Measurements from ENCODE around the gene ZFAND2A. TPM values are rescaled to one million over a fixed set of nuclear protein-coding genes. Genes with fewer than 3 reads are reported as not detected.

Gene ZFAND2A
- total and polyA plus RNA-seq, 2 of the 8 experiments (the other 6 are each of a cell fraction or from before 2014, with no cell fraction given): 16.6 to 20.3 TPM

DNA sequence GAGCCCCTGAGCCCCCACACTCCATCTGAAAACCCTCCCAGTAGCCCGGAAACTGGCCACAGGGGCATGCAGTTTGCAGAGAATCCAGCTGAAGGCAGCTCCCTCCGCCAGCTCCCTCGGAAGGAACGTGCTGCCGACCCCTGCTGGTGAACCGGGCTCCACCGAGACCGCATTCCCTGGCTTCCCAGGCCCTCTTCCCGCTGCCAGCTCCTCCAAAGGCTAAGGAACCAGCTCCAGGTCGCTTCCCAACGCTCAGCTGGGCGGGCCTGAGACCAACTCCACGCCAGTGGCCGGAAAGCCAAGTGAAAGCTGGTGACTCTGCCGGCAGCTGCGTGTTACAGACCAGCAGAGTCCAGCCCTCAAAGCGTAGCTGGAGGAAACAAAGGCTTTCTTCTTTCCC, 36.3 kb downstream of the ZFAND2A start:
- Histone ChIP-seq H3K23ac (ENCODE audit: insufficient read length) (no peak overlapping the region), H3K4me2 (ENCODE audit: insufficient read depth in 1 of 2, low read depth in 2 of 2, low read length in 2 of 2) (no peak overlapping the region), H2AK5ac (ENCODE audit: low read depth, low read length) (no peak overlapping the region), H3K18ac (ENCODE audit: extremely low read depth, low read length) (no peak overlapping the region), H4K8ac (ENCODE audit: extremely low read depth, insufficient read depth, low read length) (peak overlapping the region; percentile 73; the same call in 1 of the 2 replicates), H3K4ac (replicated peaks; ENCODE audit: insufficient read length, low read depth, low read length) (no peak overlapping the region), H3K79me1 (ENCODE audit: low read depth, low read length) (peaks cover 7% of the 10 kb centered on the region; the same call in 1 of the 2 replicates), H3K4me1 (replicated peaks in 1 of 4; ENCODE audit: control insufficient read depth in 3 of 4, insufficient read depth in 4 of 4, low read length in 3 of 4) (peaks cover 0 to 14% (median 8%) of the 10 kb centered on the region in 4 experiments; a peak in 6 of 7 replicates), H3K9me3 (ENCODE audit: insufficient read depth in 2 of 2, low read depth in 1 of 2, low read length in 1 of 2) (no peaks in the 10 kb centered on the region), H2BK12ac (ENCODE audit: low read depth, low read length) (no peak overlapping the region), H4K20me1 (replicated peaks in 1 of 2; ENCODE audit: control insufficient read depth in 1 of 2, insufficient read depth in 2 of 2, low read length in 2 of 2) (peaks cover 7 to 15% of the 10 kb centered on the region in 2 experiments), H3K14ac (ENCODE audit: insufficient read length) (no peak overlapping the region), H2BK5ac (ENCODE audit: low read depth, low read length) (no peak overlapping the region), H2AFZ (ENCODE audit: low read length) (no peak overlapping the region), H2BK15ac (ENCODE audit: low read length) (no peak overlapping the region), H2BK20ac (ENCODE audit: low read length) (no peak overlapping the region), H3K36me3 (ENCODE audit: control insufficient read depth in 2 of 4, insufficient read depth in 4 of 4, low read length in 3 of 4) (peaks cover 0 to 14% (median 5%) of the 10 kb centered on the region in 4 experiments; a peak in 3 of 8 replicates), H3K9ac (replicated peaks in 1 of 4; ENCODE audit: extremely low read depth in 1 of 4, low read depth in 3 of 4, low read length in 3 of 4) (no peak overlapping the region), H3K23me2 (ENCODE audit: low read depth, low read length) (no peaks in the 10 kb centered on the region), H3K56ac (replicated peaks; ENCODE audit: insufficient read length, low read depth, low read length) (no peak overlapping the region), H3K27ac (ENCODE audit: low read depth, low read length) (no peak overlapping the region), H4K91ac (replicated peaks; ENCODE audit: insufficient read length, low read length) (no peak overlapping the region), H3K4me3 (ENCODE audit: extremely low read depth in 1 of 4, insufficient read depth in 2 of 4, low read depth in 3 of 4, low read length in 4 of 4) (no peak overlapping the region), H3K27me3 (replicated peaks in 1 of 4; ENCODE audit: control insufficient read depth in 3 of 4, extremely low read depth in 1 of 4, insufficient read depth in 3 of 4, low read length in 3 of 4) (no peaks in the 10 kb centered on the region), H4K5ac (ENCODE audit: insufficient read length, low read depth, low read length) (no peak overlapping the region), H2BK120ac (replicated peaks; ENCODE audit: low read depth, low read length) (no peak overlapping the region), H3K79me2 (ENCODE audit: control insufficient read depth in 1 of 2, insufficient read depth in 2 of 2, low read length in 2 of 2) (peaks cover 0 to 44% of the 10 kb centered on the region in 2 experiments; a peak in 2 of 4 replicates)
- peak; percentile 47 to 84 for DNase-seq (ENCODE audit: low read depth in 1 of 2, low spot score in 2 of 2)
- POLR2A ChIA-PET (ENCODE audit: partially characterized antibody): interaction anchor here (0.8 to 2.7 kb wide), 3 partner anchors 15 to 451 kb away, joined by 3 to 15 read pairs (median 3); a partner anchor contains a TSS
- 30% methylated on average over 15 of the region's 17 CpGs; no CpG with 5 or more reads in 1 of the 2 experiments for WGBS, 2 experiments (ENCODE audit: extremely low coverage in 1 of 2, insufficient coverage in 1 of 2, insufficient read length in 1 of 2, insufficient replicate concordance in 2 of 2, low coverage in 1 of 2, low lambda C conversion rate in 2 of 2, missing lambda C conversion rate in 1 of 2)
- no peak for FAIRE-seq
- CTCF ChIA-PET (ENCODE audit: partially characterized antibody): interaction anchor here (0.7 to 3.6 kb wide), 23 partner anchors 8 to 127 kb away, joined by 3 to 14 read pairs (median 5); partner anchors contain the start of gene GPER1
- TF ChIP-seq SP1 (IDR thresholded peaks at IDR 0.05; ENCODE audit: low read depth, low read length) (no peak), YY1 (IDR thresholded peaks at IDR 0.05; ENCODE audit: low read depth, low read length) (0 out of 2 replicates have a peak, but pooled peaks have one; percentile 55), PHF8 (conservative IDR thresholded peaks at IDR 0.05; ENCODE audit: low read depth, low read length) (no peak), RXRA (IDR thresholded peaks at IDR 0.05; ENCODE audit: insufficient read depth, low read depth, low read length) (no peak), RAD21 (IDR thresholded peaks at IDR 0.05 in 1 of 2, conservative IDR thresholded peaks at IDR 0.05 in 1 of 2; ENCODE audit: low read depth in 2 of 2, low read length in 2 of 2) (peak; percentile 36 to 56), TBP (IDR thresholded peaks at IDR 0.05; ENCODE audit: low read depth, low read length) (peak; percentile 89)
- TF ChIP-seq, protein P1, sequence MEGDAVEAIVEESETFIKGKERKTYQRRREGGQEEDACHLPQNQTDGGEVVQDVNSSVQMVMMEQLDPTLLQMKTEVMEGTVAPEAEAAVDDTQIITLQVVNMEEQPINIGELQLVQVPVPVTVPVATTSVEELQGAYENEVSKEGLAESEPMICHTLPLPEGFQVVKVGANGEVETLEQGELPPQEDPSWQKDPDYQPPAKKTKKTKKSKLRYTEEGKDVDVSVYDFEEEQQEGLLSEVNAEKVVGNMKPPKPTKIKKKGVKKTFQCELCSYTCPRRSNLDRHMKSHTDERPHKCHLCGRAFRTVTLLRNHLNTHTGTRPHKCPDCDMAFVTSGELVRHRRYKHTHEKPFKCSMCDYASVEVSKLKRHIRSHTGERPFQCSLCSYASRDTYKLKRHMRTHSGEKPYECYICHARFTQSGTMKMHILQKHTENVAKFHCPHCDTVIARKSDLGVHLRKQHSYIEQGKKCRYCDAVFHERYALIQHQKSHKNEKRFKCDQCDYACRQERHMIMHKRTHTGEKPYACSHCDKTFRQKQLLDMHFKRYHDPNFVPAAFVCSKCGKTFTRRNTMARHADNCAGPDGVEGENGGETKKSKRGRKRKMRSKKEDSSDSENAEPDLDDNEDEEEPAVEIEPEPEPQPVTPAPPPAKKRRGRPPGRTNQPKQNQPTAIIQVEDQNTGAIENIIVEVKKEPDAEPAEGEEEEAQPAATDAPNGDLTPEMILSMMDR (IDR thresholded peaks at IDR 0.05; ENCODE audit: control extremely low read depth in 1 of 3, insufficient read depth in 1 of 3, low read depth in 1 of 3, low read length in 3 of 3): peak; percentile 71 to 79 (median 71)
- TF ChIP-seq, protein P2, sequence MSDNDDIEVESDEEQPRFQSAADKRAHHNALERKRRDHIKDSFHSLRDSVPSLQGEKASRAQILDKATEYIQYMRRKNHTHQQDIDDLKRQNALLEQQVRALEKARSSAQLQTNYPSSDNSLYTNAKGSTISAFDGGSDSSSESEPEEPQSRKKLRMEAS (IDR thresholded peaks at IDR 0.05): peak; percentile 72
- TF ChIP-seq, protein P3, sequence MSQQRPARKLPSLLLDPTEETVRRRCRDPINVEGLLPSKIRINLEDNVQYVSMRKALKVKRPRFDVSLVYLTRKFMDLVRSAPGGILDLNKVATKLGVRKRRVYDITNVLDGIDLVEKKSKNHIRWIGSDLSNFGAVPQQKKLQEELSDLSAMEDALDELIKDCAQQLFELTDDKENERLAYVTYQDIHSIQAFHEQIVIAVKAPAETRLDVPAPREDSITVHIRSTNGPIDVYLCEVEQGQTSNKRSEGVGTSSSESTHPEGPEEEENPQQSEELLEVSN (IDR thresholded peaks at IDR 0.05): peak; percentile 32; the same call in 1 of the 2 replicates
